ENCODE data around the gene NSFL1C. TPM values are rescaled to one million over a fixed set of nuclear protein-coding genes. Genes with fewer than 3 reads are reported as not detected.

The NSFL1C gene
- total RNA-seq, 1 experiment from 2014 or later = 119 TPM

DNA sequence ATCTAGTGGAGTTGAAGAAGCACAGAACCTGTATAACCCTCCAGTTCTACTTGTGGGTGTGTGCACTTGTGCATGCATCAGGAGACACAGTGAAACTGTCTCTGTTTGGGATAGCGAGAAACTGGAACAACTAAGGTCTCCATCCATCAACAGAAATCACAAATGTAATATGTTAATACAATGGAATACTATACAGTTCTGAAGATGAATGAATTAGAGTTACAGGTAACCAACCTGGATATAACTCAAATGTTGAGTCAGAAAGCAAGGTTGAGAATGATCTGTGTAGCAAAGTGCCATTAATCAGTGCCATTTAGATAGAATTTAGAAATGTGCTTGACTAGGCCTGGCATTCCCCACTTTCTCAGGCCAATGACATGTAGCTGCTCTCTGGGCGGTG lies 4.6 kb upstream of the NSFL1C start:
- no peaks in the 10 kb centered on the region for H3K9me3 ChIP-seq
- no peak overlapping the region for H3K4me3 ChIP-seq (ENCODE audit: low read depth, low read length)
- H3K27me3 Mint-ChIP-seq (ENCODE audit: insufficient read depth, unreplicated experiment) = no peaks in the 10 kb centered on the region
- ChIA-PET POLR2A (no interaction called here), CTCF (no interaction called here)
- H3K4me3 Mint-ChIP-seq (ENCODE audit: unreplicated experiment) = no peak overlapping the region
- DNase-seq = no peak
- H3K27ac Mint-ChIP-seq (ENCODE audit: unreplicated experiment) = no peak overlapping the region
- H3K27me3 ChIP-seq (replicated peaks; ENCODE audit: control insufficient read depth, insufficient read depth, low read length) = no peaks in the 10 kb centered on the region
- peaks cover 40% of the 10 kb centered on the region for H3K4me1 Mint-ChIP-seq (ENCODE audit: low read depth, unreplicated experiment)
- TF ChIP-seq, protein P1, sequence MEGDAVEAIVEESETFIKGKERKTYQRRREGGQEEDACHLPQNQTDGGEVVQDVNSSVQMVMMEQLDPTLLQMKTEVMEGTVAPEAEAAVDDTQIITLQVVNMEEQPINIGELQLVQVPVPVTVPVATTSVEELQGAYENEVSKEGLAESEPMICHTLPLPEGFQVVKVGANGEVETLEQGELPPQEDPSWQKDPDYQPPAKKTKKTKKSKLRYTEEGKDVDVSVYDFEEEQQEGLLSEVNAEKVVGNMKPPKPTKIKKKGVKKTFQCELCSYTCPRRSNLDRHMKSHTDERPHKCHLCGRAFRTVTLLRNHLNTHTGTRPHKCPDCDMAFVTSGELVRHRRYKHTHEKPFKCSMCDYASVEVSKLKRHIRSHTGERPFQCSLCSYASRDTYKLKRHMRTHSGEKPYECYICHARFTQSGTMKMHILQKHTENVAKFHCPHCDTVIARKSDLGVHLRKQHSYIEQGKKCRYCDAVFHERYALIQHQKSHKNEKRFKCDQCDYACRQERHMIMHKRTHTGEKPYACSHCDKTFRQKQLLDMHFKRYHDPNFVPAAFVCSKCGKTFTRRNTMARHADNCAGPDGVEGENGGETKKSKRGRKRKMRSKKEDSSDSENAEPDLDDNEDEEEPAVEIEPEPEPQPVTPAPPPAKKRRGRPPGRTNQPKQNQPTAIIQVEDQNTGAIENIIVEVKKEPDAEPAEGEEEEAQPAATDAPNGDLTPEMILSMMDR (IDR thresholded peaks at IDR 0.05; ENCODE audit: insufficient read depth in 1 of 2, low read depth in 1 of 2, low read length in 1 of 2, severe bottlenecking in 1 of 2, unreplicated experiment in 1 of 2) = no peak
- H3K36me3 ChIP-seq (ENCODE audit: control insufficient read depth, insufficient read depth, low read length) = no peaks in the 10 kb centered on the region
- no TSS peak for BruUV-seq (replicated peaks)
- H3K36me3 Mint-ChIP-seq (ENCODE audit: insufficient read depth, unreplicated experiment) = no peaks in the 10 kb centered on the region
- no peaks in the 10 kb centered on the region for H3K9me3 Mint-ChIP-seq (ENCODE audit: unreplicated experiment)
- peaks cover 13% of the 10 kb centered on the region for H3K4me1 ChIP-seq
- intact Hi-C loops (cut with micrococcal nuclease; ENCODE audit: unreplicated experiment) = loop anchor here (5.0 kb wide), 1 partner anchor 34 kb away; no protein-coding TSS in a partner anchor

DNA sequence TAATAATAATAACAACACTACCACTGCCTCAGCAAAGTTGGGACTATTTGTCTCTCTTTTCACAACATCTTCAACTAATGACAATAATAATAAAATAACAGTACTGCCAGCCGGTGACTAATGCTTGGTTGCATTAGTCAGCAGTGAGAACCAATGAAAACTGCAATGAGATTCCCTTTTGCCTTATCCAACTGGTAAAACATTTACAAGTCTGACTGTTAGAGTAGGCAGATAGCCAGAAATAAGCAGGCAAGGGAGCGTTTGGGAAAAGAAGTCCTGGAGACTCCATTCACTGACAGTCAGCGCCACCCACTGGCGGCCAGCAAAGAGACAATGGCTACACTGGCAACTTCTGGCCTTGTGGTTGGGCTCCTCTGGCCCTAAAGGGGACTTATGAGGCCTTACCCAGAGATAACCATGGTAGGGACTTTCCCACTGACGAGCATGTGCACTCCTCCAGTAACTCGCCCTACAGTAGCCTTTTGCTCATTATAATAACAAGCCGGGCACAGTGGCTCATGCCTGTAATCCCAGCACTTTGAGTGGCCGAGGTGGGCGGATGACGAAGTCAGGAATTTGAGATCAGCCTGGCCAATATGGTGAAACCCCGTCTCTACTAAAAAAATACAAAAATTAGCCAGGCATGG lies 3.4 kb upstream of the NSFL1C start:
- POLR2A ChIA-PET = no interaction called here
- BruUV-seq (replicated peaks) = no TSS peak
- H3K36me3 Mint-ChIP-seq (ENCODE audit: insufficient read depth, unreplicated experiment) = peaks cover 5% of the 10 kb centered on the region
- DNase-seq = peak; percentile 89 to 90
- H3K9me3 Mint-ChIP-seq (ENCODE audit: unreplicated experiment) = no peaks in the 10 kb centered on the region
- H3K36me3 ChIP-seq (ENCODE audit: control insufficient read depth, insufficient read depth, low read length) = no peaks in the 10 kb centered on the region; the same call in 1 of the 2 replicates
- H3K4me1 ChIP-seq = peaks cover 14% of the 10 kb centered on the region
- H3K4me3 Mint-ChIP-seq (ENCODE audit: unreplicated experiment) = no peak overlapping the region
- CTCF ChIA-PET = interaction anchor here (2.6 kb wide), 1 partner anchor 33 kb away, joined by 9 read pairs; no protein-coding TSS in a partner anchor
- no peak overlapping the region for H3K4me3 ChIP-seq (ENCODE audit: low read depth, low read length)
- H3K27me3 ChIP-seq (replicated peaks; ENCODE audit: control insufficient read depth, insufficient read depth, low read length) = no peaks in the 10 kb centered on the region
- H3K27me3 Mint-ChIP-seq (ENCODE audit: insufficient read depth, unreplicated experiment) = no peaks in the 10 kb centered on the region
- no peaks in the 10 kb centered on the region for H3K9me3 ChIP-seq
- H3K4me1 Mint-ChIP-seq (ENCODE audit: low read depth, unreplicated experiment) = peaks cover 46% of the 10 kb centered on the region
- TF ChIP-seq, protein P1 (IDR thresholded peaks at IDR 0.05; ENCODE audit: insufficient read depth in 1 of 2, low read depth in 1 of 2, low read length in 1 of 2, severe bottlenecking in 1 of 2, unreplicated experiment in 1 of 2) = peak; percentile 75 to 91
- H3K27ac Mint-ChIP-seq (ENCODE audit: unreplicated experiment) = no peak overlapping the region
- intact Hi-C loops (cut with micrococcal nuclease; ENCODE audit: unreplicated experiment) = loop anchor here (1.0 to 5.0 kb wide), 5 partner anchors 33 to 157 kb away; no protein-coding TSS in a partner anchor

DNA sequence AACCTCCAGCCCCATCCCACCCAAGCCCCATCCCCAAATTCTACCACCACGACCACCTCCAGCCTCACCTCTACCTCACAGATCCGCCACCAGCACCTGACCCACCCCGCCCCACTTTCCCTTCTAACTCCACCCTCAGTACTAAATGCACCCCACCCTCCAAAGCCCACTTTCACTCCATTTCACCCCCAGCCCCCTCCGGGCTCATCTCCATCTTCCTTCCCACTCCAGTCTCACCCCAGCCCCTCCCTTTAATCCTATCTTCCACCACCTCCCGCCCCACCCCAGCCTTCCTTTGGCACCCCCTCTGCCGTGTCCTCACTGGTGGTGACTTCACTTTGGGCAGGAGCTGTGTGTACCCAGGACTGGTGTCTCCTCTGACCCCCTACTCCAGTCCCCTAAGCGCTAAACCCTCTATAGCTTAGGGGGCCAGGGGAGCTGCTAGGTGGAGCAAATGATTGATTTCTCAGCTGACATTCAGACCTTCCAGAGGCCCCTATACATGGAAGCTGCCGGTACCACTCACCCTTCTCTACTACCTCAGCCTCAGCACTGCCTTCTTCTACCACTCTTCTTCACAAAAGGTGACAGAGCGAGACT lies 2.8 kb upstream of the NSFL1C start:
- DNase-seq = no peak
- BruUV-seq (replicated peaks) = no TSS peak
- ChIA-PET POLR2A (no interaction called here), CTCF (interaction anchor here (1.0 to 2.6 kb wide), 3 partner anchors 10 to 408 kb away, joined by 3 to 9 read pairs (median 3); no protein-coding TSS in a partner anchor)
- peaks cover under 1% of the 10 kb centered on the region; the same call in 1 of the 2 replicates for H3K36me3 ChIP-seq (ENCODE audit: control insufficient read depth, insufficient read depth, low read length)
- no peak overlapping the region for H3K27ac Mint-ChIP-seq (ENCODE audit: unreplicated experiment)
- H3K4me3 ChIP-seq (ENCODE audit: low read depth, low read length) = no peak overlapping the region
- TF ChIP-seq, protein P1 (IDR thresholded peaks at IDR 0.05; ENCODE audit: insufficient read depth in 1 of 2, low read depth in 1 of 2, low read length in 1 of 2, severe bottlenecking in 1 of 2, unreplicated experiment in 1 of 2) = no peak
- H3K27me3 ChIP-seq (replicated peaks; ENCODE audit: control insufficient read depth, insufficient read depth, low read length) = no peaks in the 10 kb centered on the region
- no peaks in the 10 kb centered on the region for H3K27me3 Mint-ChIP-seq (ENCODE audit: insufficient read depth, unreplicated experiment)
- H3K9me3 ChIP-seq = no peaks in the 10 kb centered on the region
- H3K4me1 ChIP-seq = peaks cover 13% of the 10 kb centered on the region
- peaks cover 46% of the 10 kb centered on the region for H3K4me1 Mint-ChIP-seq (ENCODE audit: low read depth, unreplicated experiment)
- intact Hi-C loops (cut with micrococcal nuclease; ENCODE audit: unreplicated experiment) = no loop called here
- no peaks in the 10 kb centered on the region for H3K9me3 Mint-ChIP-seq (ENCODE audit: unreplicated experiment)
- H3K36me3 Mint-ChIP-seq (ENCODE audit: insufficient read depth, unreplicated experiment) = peaks cover 10% of the 10 kb centered on the region
- H3K4me3 Mint-ChIP-seq (ENCODE audit: unreplicated experiment) = no peak overlapping the region
